OCI-LY7 (cell line): Measurements from ENCODE around the gene THAP7. TPM values are rescaled to one million over a fixed set of nuclear protein-coding genes. Genes with fewer than 3 reads are reported as not detected.

Experiments
- BruUV-seq: library from RNA; stranded (reverse); fragments of 400-500 nt; replicated peaks from 2 replicates; lab custom pipeline; 2021; lab: Mats Ljungman, UMichigan
- CTCF ChIA-PET: fragments of 300-600 bp; sonication (Branson Sonifier 250); formaldehyde crosslinking; loops from one replicate; lab custom pipeline; 2022; ENCODE audit warnings: antibody characterized with exemption; ENCODE audit not compliant: unreplicated experiment; lab: Charles Lee
- POLR2A ChIA-PET: fragments of 300-600 bp; sonication (Branson Sonifier 250); formaldehyde crosslinking; loops from one replicate; lab custom pipeline; 2022; ENCODE audit warnings: antibody characterized with exemption; lab: Charles Lee
- DNase-seq: peaks from one replicate; pipeline ENCODE4 v3.0.0-alpha.2; 2015; ENCODE audit warnings: low spot score
- H2AFZ ChIP-seq: fragments of 200-600 bp; sonication (generic), shearing (Covaris generic); 2 replicates; pipeline ENCODE4 v1.6.1; 2014; ENCODE audit warnings: mild to moderate bottlenecking, antibody characterized with exemption, low read length, moderate library complexity
- H3K27ac ChIP-seq: fragments of 200-600 bp; sonication (generic); 2 replicates; pipeline ENCODE4 v1.5.1; 2014; ENCODE audit warnings: mixed run types, low read depth, mild to moderate bottlenecking, moderate library complexity, low read length, inconsistent platforms; ENCODE audit not compliant: poor library complexity, severe bottlenecking
- H3K36me3 ChIP-seq: fragments of 200-600 bp; sonication (generic); 2 replicates; pipeline ENCODE4 v1.6.1; 2014; ENCODE audit warnings: mild to moderate bottlenecking, antibody characterized with exemption, low read length, moderate library complexity, mixed read lengths; ENCODE audit not compliant: insufficient read depth
- H3K4me1 ChIP-seq: fragments of 200-600 bp; sonication (generic); 2 replicates; pipeline ENCODE4 v1.5.1; 2014; ENCODE audit warnings: mild to moderate bottlenecking, low read length; ENCODE audit not compliant: insufficient read depth, poor library complexity, severe bottlenecking
- H3K4me2 ChIP-seq: fragments of 200-600 bp; sonication (generic); 2 replicates; pipeline ENCODE4 v1.6.1; 2014; ENCODE audit warnings: mild to moderate bottlenecking, low read length
- H3K4me3 ChIP-seq: fragments of 200-600 bp; sonication (generic); 2 replicates; pipeline ENCODE4 v1.5.1; 2014; ENCODE audit warnings: mild to moderate bottlenecking, low read depth, low read length; ENCODE audit not compliant: poor library complexity, severe bottlenecking
- H3K79me2 ChIP-seq: fragments of 200-600 bp; sonication (generic); 2 replicates; pipeline ENCODE4 v1.6.1; 2016; ENCODE audit warnings: low read depth, mild to moderate bottlenecking, low read length, moderate library complexity, mixed read lengths; ENCODE audit not compliant: insufficient read depth
- H3K9me2 ChIP-seq: fragments of 200-600 bp; sonication (generic); 2 replicates; pipeline ENCODE4 v1.6.1; 2016; ENCODE audit warnings: mild to moderate bottlenecking, low read length, mixed read lengths; ENCODE audit not compliant: insufficient read depth
- H3K9me3 ChIP-seq: fragments of 200-600 bp; sonication (generic); 2 replicates; pipeline ENCODE4 v1.6.1; 2014; ENCODE audit warnings: mild to moderate bottlenecking, mixed run types, low read length, mixed read lengths
- H4K20me1 ChIP-seq: fragments of 200-600 bp; sonication (generic); 2 replicates; pipeline ENCODE4 v1.6.1; 2014; ENCODE audit warnings: mild to moderate bottlenecking, antibody characterized with exemption, low read length, moderate library complexity, mixed read lengths; ENCODE audit not compliant: insufficient read depth
- EZH2phosphoT487 ChIP-seq: fragments of 200-600 bp; sonication (generic); IDR thresholded peaks from 2 replicates; pipeline ENCODE4 v1.6.1; 2018; ENCODE audit warnings: low read depth, borderline replicate concordance, mild to moderate bottlenecking, mixed run types, antibody characterized with exemption, low read length, moderate library complexity, mixed read lengths
- intact Hi-C: fragments of 100-400 bp; cut with micrococcal nuclease; formaldehyde crosslinking; loops from one replicate; pipeline ENCODE4 v1.10.0; 2022; ENCODE audit not compliant: unreplicated experiment
- total RNA-seq, 2 experiments: library from RNA; depleted of rRNA in 1 of 2; stranded (reverse); fragments of >200 nt in 1 of 2; shearing (Covaris generic) in 1 of 2; gene quantifications; 2 replicates each; pipeline ENCODE4 v1.2.3, GENCODE V29; 2014 to 2022
- TF ChIP-seq, protein P1 (sequence below): fragments of 200-600 bp; sonication (generic); conservative IDR thresholded peaks from 2 replicates; pipeline ENCODE4 v1.5.1; 2014; ENCODE audit warnings: mild to moderate bottlenecking, antibody characterized with exemption, low read length, moderate library complexity, mixed read lengths

Gene THAP7
- total RNA-seq, 2 experiments from 2014 or later = 36.3 to 73.0 TPM

DNA sequence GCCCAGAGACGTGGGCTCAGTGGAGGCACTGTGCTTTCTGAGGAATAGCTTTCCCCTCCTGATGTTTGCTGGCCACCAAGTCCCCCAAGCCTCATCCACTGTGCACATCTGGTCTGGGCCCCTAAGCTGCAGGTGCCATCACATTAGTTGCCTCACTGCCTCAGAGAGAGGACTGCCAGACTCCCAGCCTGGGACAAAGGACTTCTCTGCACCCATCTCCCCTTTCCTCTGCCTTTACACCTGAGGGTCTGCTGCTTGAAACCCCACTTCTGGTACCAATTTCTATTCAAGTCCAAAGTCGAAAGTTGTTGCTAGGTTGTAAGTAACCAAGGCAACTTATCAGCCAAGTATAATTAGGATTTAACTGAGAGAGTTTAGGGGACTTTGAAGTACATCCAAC is 23.5 kb downstream of the THAP7 start:
- Histone ChIP-seq H3K4me1 (peaks cover 19% of the 10 kb centered on the region), H3K79me2 (peaks cover 10% of the 10 kb centered on the region), H3K9me2 (no peaks in the 10 kb centered on the region), H3K27ac (no peak overlapping the region), H3K9me3 (no peaks in the 10 kb centered on the region), H3K4me2 (no peak overlapping the region), H2AFZ (no peak overlapping the region), H3K36me3 (no peaks in the 10 kb centered on the region), H4K20me1 (no peaks in the 10 kb centered on the region), H3K4me3 (no peak overlapping the region)
- TF ChIP-seq EZH2phosphoT487 = no peak
- TF ChIP-seq, protein P1, sequence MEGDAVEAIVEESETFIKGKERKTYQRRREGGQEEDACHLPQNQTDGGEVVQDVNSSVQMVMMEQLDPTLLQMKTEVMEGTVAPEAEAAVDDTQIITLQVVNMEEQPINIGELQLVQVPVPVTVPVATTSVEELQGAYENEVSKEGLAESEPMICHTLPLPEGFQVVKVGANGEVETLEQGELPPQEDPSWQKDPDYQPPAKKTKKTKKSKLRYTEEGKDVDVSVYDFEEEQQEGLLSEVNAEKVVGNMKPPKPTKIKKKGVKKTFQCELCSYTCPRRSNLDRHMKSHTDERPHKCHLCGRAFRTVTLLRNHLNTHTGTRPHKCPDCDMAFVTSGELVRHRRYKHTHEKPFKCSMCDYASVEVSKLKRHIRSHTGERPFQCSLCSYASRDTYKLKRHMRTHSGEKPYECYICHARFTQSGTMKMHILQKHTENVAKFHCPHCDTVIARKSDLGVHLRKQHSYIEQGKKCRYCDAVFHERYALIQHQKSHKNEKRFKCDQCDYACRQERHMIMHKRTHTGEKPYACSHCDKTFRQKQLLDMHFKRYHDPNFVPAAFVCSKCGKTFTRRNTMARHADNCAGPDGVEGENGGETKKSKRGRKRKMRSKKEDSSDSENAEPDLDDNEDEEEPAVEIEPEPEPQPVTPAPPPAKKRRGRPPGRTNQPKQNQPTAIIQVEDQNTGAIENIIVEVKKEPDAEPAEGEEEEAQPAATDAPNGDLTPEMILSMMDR = no peak
- CTCF ChIA-PET = no interaction called here
- intact Hi-C loops = no loop called here
- POLR2A ChIA-PET = no interaction called here
- BruUV-seq = no TSS peak
- DNase-seq = no peak

DNA sequence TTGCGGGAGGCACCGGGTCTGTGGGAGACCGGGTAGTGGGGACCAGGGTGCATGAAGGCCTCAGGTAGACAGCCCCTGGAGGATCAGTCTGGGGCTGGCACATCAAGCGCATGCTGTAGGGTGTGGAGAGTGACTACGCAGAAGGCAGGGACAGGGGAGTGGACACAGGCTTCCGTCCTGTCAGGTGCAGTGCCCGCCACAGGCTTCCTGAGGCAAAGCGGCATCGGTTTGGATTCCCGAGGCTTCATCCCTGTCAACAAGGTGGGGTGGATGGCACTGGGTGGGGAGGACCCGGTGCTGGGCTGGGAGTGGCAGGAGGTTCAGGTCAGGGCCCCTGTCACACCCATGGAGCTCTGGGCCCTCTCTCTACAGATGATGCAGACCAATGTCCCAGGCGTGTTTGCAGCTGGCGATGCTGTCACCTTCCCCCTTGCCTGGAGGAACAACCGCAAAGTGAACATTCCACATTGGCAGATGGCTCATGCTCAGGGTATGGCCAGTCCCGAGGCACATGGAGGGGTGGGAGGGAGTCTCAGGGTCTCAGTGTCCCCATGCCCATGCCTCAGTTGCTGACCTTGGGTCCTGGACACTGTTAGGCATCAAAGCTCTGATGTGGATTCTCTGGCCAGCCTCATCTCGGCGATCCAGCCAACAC is 24.3 kb downstream of the THAP7 start:
- no peak overlapping the region for H2AFZ ChIP-seq
- no peaks in the 10 kb centered on the region for H4K20me1 ChIP-seq
- no peak overlapping the region for H3K27ac ChIP-seq
- no peaks in the 10 kb centered on the region for H3K9me2 ChIP-seq
- ChIA-PET POLR2A (interaction anchor here (0.7 kb wide), 1 partner anchor 122 kb away, joined by 3 read pairs; no protein-coding TSS in a partner anchor), CTCF (no interaction called here)
- intact Hi-C loops = no loop called here
- no peak overlapping the region for H3K4me2 ChIP-seq
- no peaks in the 10 kb centered on the region for H3K9me3 ChIP-seq
- no peak for DNase-seq
- peaks cover 11% of the 10 kb centered on the region for H3K4me1 ChIP-seq
- no TSS peak for BruUV-seq
- no peak overlapping the region for H3K4me3 ChIP-seq
- peaks cover 2% of the 10 kb centered on the region; the same call in 1 of the 2 replicates for H3K79me2 ChIP-seq
- TF ChIP-seq, protein P1 = no peak
- no peak for TF ChIP-seq EZH2phosphoT487
- no peaks in the 10 kb centered on the region for H3K36me3 ChIP-seq

DNA sequence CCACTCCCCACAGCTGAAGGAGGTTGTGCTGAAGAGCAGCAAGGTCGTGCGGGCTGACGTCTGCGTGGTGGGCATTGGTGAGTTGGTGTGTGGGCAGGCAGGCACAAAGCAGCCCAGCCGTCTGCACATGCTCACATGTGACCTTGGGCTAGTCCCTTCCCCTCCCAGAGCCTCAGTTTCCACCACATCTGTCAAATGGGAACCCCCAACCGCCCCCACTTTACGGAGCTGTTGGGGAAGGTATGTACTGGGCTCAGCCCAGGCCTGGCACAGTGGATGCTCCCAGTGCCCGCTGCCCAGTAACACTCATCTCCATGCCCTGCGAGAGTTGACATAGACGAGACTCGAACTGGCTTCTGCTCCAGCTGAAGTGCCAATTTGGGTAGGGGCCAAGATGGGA is 24.9 kb downstream of the THAP7 start:
- Histone ChIP-seq H3K4me2 (no peak overlapping the region), H4K20me1 (no peaks in the 10 kb centered on the region), H3K4me1 (peaks cover 16% of the 10 kb centered on the region), H2AFZ (no peak overlapping the region), H3K79me2 (no peaks in the 10 kb centered on the region), H3K9me2 (no peaks in the 10 kb centered on the region), H3K4me3 (no peak overlapping the region), H3K27ac (no peak overlapping the region), H3K9me3 (no peaks in the 10 kb centered on the region), H3K36me3 (no peaks in the 10 kb centered on the region)
- BruUV-seq = no TSS peak
- TF ChIP-seq, protein P1 = no peak
- no peak for TF ChIP-seq EZH2phosphoT487
- ChIA-PET CTCF (no interaction called here), POLR2A (no interaction called here)
- DNase-seq = no peak
- intact Hi-C loops = no loop called here
